ENCODE measurements around the gene DIO3.

DNA sequence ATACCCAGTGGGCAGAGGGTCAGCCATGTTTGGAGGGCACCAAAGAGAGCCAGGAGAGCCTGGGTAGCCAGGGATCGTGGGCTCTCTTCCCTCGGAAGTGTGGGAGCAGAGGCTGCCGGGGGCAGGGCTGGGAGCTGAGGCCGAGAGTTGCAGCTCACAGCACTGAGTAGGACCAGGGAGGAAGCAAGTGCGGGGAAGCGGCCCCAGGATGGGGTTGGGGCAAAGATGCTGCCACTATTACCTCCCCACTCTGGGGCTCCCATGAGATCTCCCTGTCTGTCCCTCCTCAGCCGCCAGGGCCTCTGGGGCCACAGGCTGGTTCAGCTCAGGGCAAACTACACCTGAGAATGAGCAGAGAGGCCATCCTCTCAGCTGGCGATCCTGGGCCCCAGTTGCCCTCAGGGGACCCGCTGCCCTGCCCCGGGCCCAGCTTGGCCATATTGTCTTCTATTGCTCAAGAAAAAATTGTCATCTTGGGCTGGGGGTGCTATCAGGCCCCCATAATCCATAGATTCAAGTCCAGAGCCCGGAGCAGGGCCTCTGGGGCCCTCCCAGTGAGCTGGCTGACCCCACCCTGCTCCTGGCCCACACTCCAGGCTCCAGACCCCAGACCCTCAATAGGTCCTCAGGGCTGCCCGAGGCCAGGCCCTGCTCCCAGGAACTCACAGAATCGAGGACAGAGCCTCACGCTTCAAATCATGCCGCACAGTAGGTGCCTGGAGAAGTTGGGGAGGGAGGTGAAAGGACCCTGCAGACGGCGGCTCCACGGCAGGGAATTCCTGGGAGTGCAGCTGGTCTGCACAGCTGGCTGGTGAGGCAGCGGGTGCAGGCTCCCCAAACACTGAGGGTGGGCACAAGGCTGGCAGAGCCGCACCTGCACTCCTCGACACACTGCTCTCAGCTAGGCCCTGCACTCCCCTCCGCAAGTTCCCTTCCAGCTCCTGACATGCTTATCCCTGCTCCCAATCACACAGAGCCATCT is 20.5 kb upstream of the DIO3 start:
- TF ChIP-seq, protein P1, sequence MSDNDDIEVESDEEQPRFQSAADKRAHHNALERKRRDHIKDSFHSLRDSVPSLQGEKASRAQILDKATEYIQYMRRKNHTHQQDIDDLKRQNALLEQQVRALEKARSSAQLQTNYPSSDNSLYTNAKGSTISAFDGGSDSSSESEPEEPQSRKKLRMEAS (IDR thresholded peaks at IDR 0.05): no peak
- no peak for TF ChIP-seq ATF1 (CRISPR knock-in tag; IDR thresholded peaks at IDR 0.05)
- no peak for TF ChIP-seq ZNF30 (CRISPR knock-in tag; IDR thresholded peaks at IDR 0.05)
